Adipocyte (in vitro differentiated cells): ENCODE measurements around the gene ARF5.

Source experiments
- DNase-seq: peaks from one replicate; pipeline ENCODE4 v3.0.0-alpha.2; 2015; ENCODE audit warnings: low read depth
- H3K27me3 ChIP-seq: replicated peaks from 2 replicates; pipeline ENCODE4 v1.7.0; 2013; ENCODE audit warnings: mild to moderate bottlenecking, low read length, moderate library complexity; ENCODE audit not compliant: control insufficient read depth, insufficient read depth
- H3K36me3 ChIP-seq: 2 replicates; pipeline ENCODE4 v1.7.0; 2013; ENCODE audit warnings: low read length, mild to moderate bottlenecking, moderate library complexity; ENCODE audit not compliant: control insufficient read depth, insufficient read depth, severe bottlenecking
- H3K4me1 ChIP-seq: 2 replicates; pipeline ENCODE4 v1.7.0; 2013; ENCODE audit warnings: mild to moderate bottlenecking, low read length, moderate library complexity; ENCODE audit not compliant: control insufficient read depth, insufficient read depth
- H3K4me3 ChIP-seq: 2 replicates; pipeline ENCODE4 v1.7.0; 2013; ENCODE audit warnings: mild to moderate bottlenecking, low read length, moderate library complexity
- H3K9ac ChIP-seq: 2 replicates; pipeline ENCODE4 v1.7.0; 2013; ENCODE audit warnings: mild to moderate bottlenecking, low read length, moderate library complexity
- H3K9me3 ChIP-seq: 2 replicates; pipeline ENCODE4 v1.7.0; 2013; ENCODE audit warnings: mild to moderate bottlenecking, low read length, moderate library complexity; ENCODE audit not compliant: control insufficient read depth

The ARF5 gene

DNA sequence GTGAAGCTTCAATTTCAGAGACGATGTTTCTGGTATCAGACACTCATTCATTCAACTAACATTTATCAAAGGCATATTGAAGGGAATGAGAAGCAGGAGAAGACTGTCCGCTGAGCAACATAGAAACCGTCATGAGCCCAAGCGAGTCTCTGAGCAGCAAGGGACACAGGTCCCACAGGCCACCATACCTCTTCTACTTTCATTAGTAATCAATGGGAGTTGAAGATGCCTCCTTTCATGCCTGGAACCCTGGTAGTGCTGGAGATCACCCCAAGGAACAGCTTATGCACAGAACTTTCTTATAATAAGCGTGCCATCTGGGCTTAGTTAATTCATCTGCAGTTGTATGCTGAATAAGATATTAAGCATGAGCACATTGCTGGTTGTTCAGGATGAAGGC, 28.5 kb downstream of the ARF5 start:
- no peak overlapping the region for H3K4me3 ChIP-seq
- no peak overlapping the region for H3K9ac ChIP-seq
- H3K9me3 ChIP-seq: no peaks in the 10 kb centered on the region
- H3K27me3 ChIP-seq: peaks cover 77% of the 10 kb centered on the region
- no peaks in the 10 kb centered on the region for H3K4me1 ChIP-seq
- no peaks in the 10 kb centered on the region for H3K36me3 ChIP-seq
- DNase-seq: no peak

DNA sequence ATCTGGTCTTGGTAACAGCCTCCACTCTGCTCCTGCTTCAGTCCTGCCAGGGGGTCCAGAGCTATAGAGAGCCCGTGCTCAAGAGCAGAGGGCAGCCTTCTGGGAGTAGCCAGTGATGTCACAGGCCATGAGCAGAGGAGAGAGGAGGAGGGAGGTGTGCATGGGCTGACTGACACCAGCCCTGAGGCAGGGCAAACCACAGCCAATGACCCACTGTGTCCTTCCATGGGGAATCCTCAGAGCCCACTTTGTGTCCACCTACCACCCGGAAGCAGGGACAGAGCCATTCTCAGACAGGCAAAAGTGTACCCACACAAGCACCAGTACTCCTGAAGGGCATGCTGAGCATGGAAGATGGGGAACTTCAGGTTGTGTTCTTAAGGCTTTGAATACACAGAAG, 29.8 kb downstream of the ARF5 start, which contains the start of gene PAX4:
Gene PAX4 (minus strand): TSS at position 101 of the 400 bp plus-strand sequence. CDS start 2,214 bp downstream, outside the sequence.
- Histone ChIP-seq H3K36me3 (no peaks in the 10 kb centered on the region), H3K4me1 (no peaks in the 10 kb centered on the region), H3K27me3 (peaks cover 84% of the 10 kb centered on the region), H3K9ac (no peak within 1 kb of the TSS), H3K9me3 (no peaks in the 10 kb centered on the region), H3K4me3 (no peak within 1 kb of the TSS)
- no peak for DNase-seq

DNA sequence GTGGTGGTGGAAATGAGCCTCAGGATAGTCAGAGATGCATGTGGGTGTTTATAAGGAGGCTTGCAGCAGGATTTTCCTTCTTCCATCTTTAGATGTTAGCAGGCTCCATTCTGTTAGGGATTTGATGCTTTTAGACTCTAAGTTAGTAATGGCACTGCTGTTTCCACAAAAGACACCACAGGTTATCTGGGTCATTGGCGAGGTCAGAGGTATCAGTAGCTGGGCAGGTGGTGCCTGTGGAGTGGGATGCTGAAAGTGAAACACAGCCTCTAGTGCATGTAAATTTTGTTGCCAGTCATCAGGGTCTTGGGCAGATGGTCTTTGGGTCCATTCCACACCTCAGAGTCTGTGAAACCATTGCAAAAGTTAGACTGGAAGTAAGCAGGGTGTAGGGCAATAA, 30.6 kb downstream of the ARF5 start:
- H3K4me3 ChIP-seq: no peak overlapping the region
- H3K9ac ChIP-seq: no peak overlapping the region
- DNase-seq: no peak
- no peaks in the 10 kb centered on the region for H3K36me3 ChIP-seq
- H3K27me3 ChIP-seq: peaks cover 78% of the 10 kb centered on the region
- H3K9me3 ChIP-seq: no peaks in the 10 kb centered on the region
- H3K4me1 ChIP-seq: no peaks in the 10 kb centered on the region

DNA sequence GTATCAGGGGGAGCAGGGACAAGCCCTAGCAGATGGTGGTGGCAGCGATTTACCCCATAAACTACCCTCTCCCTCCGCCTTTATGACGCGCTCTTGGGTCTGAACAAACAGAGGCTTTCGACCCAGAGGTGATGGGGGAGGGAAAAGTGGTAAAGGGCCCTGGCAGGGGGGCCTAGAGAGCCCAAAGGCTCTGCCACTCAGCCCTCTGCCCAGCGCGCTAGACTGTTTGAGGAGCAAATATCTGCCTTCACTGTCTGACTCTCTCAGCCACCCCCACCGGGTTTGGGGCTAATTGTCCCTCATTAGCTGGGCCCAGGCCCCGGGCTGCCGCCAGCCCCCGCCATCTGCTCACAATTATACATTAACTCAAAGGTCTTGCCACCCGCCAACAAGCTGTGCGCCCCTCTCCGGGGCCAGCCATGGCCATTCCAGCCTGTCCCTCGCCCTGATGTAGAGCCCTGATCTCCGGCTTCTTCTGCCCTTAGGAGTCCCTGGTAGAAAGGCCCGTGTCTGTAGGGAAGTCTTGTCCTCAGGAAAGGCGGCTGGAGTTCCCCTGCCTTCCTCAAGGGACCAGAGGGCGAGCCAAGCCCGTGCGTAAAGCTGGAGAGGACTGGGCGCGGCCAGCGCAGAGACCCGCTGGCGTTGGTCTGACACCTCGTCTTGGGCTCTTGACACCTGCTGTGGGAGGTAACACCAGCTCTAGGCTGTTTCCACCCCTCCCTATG, 31.6 kb downstream of the ARF5 start:
- Histone ChIP-seq H3K4me1 (no peaks in the 10 kb centered on the region), H3K27me3 (peaks cover 69% of the 10 kb centered on the region), H3K36me3 (no peaks in the 10 kb centered on the region), H3K9ac (no peak overlapping the region), H3K4me3 (no peak overlapping the region), H3K9me3 (no peaks in the 10 kb centered on the region)
- DNase-seq: no peak

DNA sequence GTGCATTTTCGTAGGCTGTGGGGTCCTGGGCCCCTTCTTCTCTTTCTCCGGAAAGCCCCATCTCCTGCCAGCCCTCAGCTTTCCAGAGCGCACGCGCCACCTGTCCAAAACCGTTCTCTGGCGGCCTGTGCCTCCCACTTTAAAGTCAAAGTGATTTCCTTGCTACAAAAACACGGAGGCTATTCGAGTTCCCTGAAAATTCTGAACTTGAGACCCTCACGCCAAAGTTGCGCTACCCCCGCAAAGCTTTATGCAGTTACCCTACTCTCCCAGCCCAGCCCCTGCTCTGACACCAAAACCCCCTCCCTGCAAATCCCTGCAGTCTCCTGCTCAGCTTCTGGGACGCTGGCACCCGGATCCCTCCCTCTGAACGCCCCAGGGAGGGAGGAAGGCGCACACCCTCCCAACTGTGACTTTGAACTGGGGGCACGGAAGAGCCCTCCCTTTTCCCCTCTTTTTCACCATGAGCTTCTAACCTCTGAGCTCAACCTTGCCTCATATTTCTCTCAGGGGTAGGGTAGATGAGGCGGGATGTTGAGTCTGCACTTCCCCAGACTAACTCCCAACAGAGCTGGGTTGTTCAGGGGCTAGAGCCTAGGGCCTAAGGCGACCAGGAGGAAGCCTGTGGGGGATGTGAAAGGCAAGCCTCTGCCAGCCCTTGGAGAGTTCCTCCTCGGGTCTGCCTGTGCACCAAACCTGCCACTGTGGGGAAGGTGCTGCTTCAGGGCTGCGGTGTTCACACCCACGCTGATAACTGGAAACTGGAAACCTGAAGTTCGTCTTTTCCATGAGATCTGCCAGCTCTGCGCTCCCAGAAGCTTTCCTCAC, 32.4 kb downstream of the ARF5 start:
- Histone ChIP-seq H3K27me3 (peaks cover 64% of the 10 kb centered on the region), H3K4me3 (no peak overlapping the region), H3K36me3 (no peaks in the 10 kb centered on the region), H3K9me3 (no peaks in the 10 kb centered on the region), H3K4me1 (no peaks in the 10 kb centered on the region), H3K9ac (no peak overlapping the region)
- no peak for DNase-seq

DNA sequence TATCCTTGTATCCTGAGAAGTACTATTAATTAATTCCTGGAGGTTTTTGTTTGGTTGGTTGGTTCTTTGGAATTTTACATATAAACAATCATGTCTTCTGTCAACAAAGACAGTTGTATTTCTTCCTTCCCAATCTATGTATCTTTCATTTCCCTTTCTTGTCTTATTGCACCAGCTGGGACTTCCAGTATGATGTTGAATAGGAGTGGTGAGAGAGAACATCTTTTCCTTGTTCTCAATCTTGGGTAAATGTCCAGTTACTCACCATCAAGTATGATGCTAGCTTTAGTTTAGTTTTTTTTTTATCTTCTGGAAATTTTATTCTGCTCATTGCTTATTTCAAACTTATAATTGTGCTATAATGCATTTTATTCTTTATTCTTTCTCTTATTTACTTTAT, 37.1 kb downstream of the ARF5 start:
- H3K36me3 ChIP-seq: no peaks in the 10 kb centered on the region
- no peak overlapping the region for H3K9ac ChIP-seq
- DNase-seq: no peak
- no peaks in the 10 kb centered on the region for H3K9me3 ChIP-seq
- no peaks in the 10 kb centered on the region for H3K4me1 ChIP-seq
- no peak overlapping the region for H3K4me3 ChIP-seq
- H3K27me3 ChIP-seq: peaks cover 24% of the 10 kb centered on the region

DNA sequence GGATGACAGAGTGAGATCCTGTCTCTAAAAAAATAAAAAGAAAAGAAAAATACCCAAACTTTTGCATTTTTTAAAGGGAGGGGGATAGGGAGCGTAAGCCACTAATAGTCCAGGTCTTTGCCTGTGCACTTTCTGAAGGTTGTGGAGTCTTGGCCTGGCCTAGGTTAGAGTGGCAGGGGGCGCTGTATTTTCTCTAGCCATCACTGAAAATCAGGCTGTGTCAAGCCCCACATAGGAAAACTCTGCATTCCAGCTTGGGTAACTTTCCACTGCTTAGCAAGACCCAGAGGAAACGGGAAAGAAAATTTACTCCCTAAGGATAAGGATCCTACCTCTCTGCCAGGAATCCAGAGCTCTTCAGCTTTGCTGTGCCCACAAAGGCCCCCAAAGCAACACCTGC, 40.2 kb downstream of the ARF5 start:
- Histone ChIP-seq H3K4me1 (peaks cover 8% of the 10 kb centered on the region), H3K9me3 (no peaks in the 10 kb centered on the region), H3K4me3 (no peak overlapping the region), H3K9ac (no peak overlapping the region), H3K27me3 (no peaks in the 10 kb centered on the region), H3K36me3 (no peaks in the 10 kb centered on the region)
- no peak for DNase-seq

DNA sequence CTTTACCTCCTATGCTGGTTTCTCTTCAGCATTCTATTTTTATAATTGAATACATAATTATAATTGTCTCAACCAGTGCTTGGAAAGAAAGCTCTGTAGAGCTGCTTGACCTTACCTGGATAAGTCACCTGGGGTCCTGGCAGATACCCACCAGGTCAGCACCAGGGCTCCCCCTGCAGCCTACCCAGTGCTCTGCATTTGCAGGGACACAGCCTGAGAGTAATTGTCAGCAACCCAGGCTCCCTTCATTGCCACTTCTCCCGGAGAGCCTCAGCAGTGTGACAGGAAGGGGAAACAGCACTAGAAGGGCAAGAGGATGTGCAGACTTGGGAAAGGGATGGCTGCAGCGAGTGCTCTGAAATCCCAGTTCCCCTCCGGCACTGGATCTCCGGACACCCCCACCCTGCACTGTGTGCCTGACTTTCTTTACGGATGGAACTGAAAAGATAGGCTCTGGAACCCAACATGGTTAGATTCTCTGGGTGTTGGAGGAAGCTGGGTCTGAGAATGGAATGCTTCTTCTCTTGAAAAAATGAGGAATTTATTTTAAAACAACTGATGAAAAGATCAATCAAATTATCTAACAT, 41.1 kb downstream of the ARF5 start:
- H3K9me3 ChIP-seq: no peaks in the 10 kb centered on the region
- no peaks in the 10 kb centered on the region for H3K36me3 ChIP-seq
- H3K4me3 ChIP-seq: no peak overlapping the region
- H3K4me1 ChIP-seq: peaks cover 8% of the 10 kb centered on the region
- H3K27me3 ChIP-seq: no peaks in the 10 kb centered on the region
- DNase-seq: no peak
- no peak overlapping the region for H3K9ac ChIP-seq

DNA sequence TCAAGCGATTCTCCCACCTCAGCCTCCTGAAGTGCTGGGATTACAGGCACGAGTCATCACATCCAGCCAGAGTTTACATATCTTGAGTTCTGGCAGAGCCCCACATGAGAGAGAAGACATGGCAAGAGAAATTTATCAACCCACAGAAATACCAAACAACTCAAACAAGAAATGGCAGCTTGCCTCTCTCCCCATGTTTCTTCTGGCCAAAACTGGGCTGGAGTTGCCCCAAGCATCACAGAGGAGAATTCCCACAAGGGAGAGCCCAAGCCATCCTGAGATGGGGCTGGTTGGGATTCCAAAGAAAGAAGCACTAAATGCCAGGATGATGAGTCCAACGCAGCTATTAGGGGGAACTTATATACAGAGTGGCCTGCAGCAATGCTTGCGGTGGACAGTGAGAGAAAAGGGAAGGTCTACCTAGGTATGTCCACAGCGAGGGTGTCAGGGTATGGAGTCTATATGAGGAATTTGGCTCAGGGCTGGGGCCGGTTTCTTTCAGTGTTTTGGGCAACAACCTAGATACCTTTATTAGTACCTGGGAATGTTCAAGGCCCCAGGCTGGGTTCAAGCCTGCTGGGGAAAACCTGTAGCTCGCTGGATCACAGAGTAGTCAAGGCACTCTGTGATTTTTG, 44.2 kb downstream of the ARF5 start:
- Histone ChIP-seq H3K36me3 (no peaks in the 10 kb centered on the region), H3K27me3 (no peaks in the 10 kb centered on the region), H3K9me3 (no peaks in the 10 kb centered on the region), H3K4me1 (peaks cover 17% of the 10 kb centered on the region), H3K9ac (no peak overlapping the region), H3K4me3 (no peak overlapping the region)
- peak; percentile 44 for DNase-seq

DNA sequence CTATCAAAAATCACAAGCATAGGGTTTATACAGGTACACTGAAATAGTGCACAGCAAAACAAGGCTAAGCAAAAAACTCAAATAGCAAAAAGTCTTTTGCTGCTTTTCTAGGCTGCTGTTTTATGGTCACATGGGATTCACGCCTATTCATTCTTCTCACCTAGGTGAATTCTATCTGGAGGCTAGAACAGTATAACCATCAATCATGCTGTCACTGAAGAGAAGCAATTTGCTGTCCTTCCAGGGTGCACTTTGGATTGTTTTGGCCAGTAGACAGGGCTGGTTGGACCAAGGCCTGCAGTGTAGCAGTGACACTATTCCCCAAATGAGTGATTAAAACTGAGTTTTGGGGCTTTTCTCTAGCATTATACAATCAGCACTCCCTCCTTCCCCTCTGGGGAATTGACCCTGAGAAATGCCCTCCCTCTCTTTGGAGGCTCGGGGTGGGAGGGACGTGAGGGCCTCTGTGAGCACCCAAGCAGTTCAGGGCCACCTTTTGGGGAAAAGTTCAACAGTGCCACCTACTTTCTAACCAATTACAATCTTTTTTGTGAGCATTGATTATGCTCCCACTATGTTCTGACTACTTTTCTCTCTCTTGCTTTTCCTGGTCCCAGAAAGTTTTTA, 47.6 kb downstream of the ARF5 start:
- Histone ChIP-seq H3K36me3 (no peaks in the 10 kb centered on the region), H3K9me3 (no peaks in the 10 kb centered on the region), H3K9ac (no peak overlapping the region), H3K27me3 (no peaks in the 10 kb centered on the region), H3K4me1 (peaks cover 17% of the 10 kb centered on the region), H3K4me3 (no peak overlapping the region)
- DNase-seq: no peak

DNA sequence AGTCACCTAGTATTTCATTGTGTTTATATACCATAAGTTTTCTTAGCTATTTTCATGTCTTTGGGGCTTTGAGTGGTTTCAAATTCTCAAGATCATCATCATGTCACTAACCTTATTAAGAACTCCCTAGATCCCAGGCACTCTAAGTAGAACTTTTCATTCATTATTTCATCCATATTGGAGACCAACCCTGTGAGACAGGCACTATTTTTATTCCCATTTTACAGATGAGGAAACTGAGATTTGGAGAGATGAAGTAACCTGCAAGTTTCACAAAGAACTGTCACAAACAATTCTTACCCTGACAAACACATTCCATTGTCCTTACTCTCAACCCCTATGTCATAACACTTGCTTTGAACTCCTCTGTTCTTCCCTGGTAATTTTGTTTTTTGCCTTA, 50.0 kb downstream of the ARF5 start:
- DNase-seq: no peak
- H3K9me3 ChIP-seq: no peaks in the 10 kb centered on the region
- H3K27me3 ChIP-seq: no peaks in the 10 kb centered on the region
- no peak overlapping the region for H3K9ac ChIP-seq
- no peak overlapping the region for H3K4me3 ChIP-seq
- H3K4me1 ChIP-seq: peaks cover 17% of the 10 kb centered on the region
- H3K36me3 ChIP-seq: no peaks in the 10 kb centered on the region
